ENCODE measurements around the gene YIPF7. TPM values are rescaled to one million over a fixed set of nuclear protein-coding genes. Genes with fewer than 3 reads are reported as not detected.

Gene YIPF7
- total RNA-seq = 0.30 TPM in 1 of 2 replicates, not detected in the other
- polyA plus RNA-seq = not detected in 2 replicates

- H3K9me2 ChIP-seq (replicated peaks; ENCODE audit: insufficient read depth) = no peaks in the 10 kb centered on the region
Measured at GRCh38 chr4:44651425-44651824, at the start of gene YIPF7. Gene YIPF7, minus strand, starts transcription at chr4:44651625. Its CDS starts 1,525 bp downstream, at chr4:44650100.

GRCh38 chr4:44701037-44701436 lies 49.6 kb upstream of the YIPF7 start:
- H3K27ac ChIP-seq = no peak overlapping the region
- no peak overlapping the region for H3K4me3 ChIP-seq
- H3K4me2 ChIP-seq = no peak overlapping the region
- WGBS (ENCODE audit: low lambda C conversion rate, missing lambda C conversion rate) = 88% methylated on average over 2 of the region's 2 CpGs
- no peaks in the 10 kb centered on the region for H3K9me3 ChIP-seq (ENCODE audit: low read depth)
- no peak for DNase-seq (ENCODE audit: low spot score)
- H3K9me2 ChIP-seq (replicated peaks; ENCODE audit: insufficient read depth) = no peaks in the 10 kb centered on the region
- H3K79me2 ChIP-seq = no peaks in the 10 kb centered on the region
- no peaks in the 10 kb centered on the region for H3K36me3 ChIP-seq (replicated peaks; ENCODE audit: insufficient read depth, low read depth)
- no peaks in the 10 kb centered on the region for H3K4me1 ChIP-seq (ENCODE audit: insufficient read depth)
- no peak overlapping the region for H2AFZ ChIP-seq
- no peak for TF ChIP-seq EZH2 (IDR thresholded peaks at IDR 0.05; ENCODE audit: borderline replicate concordance)
- TF ChIP-seq CTCF (IDR thresholded peaks at IDR 0.05; ENCODE audit: poor library complexity) = no peak
- TF ChIP-seq EZH2phosphoT487 (IDR thresholded peaks at IDR 0.05; ENCODE audit: low read depth, severe bottlenecking, unreplicated experiment) = no peak
- no peaks in the 10 kb centered on the region for H4K20me1 ChIP-seq (ENCODE audit: insufficient read depth, poor library complexity, severe bottlenecking)
- H3K27me3 ChIP-seq = no peaks in the 10 kb centered on the region

More at GRCh38 chr4:44651425-44651824, at the start of gene YIPF7:
- Histone ChIP-seq H3K27ac (no peak within 1 kb of the TSS), H3K79me2 (no peaks in the 10 kb centered on the region), H3K36me3 (replicated peaks; ENCODE audit: insufficient read depth, low read depth) (no peaks in the 10 kb centered on the region), H3K4me3 (no peak within 1 kb of the TSS), H3K27me3 (no peaks in the 10 kb centered on the region), H3K4me2 (no peak within 1 kb of the TSS), H4K20me1 (ENCODE audit: insufficient read depth, poor library complexity, severe bottlenecking) (no peaks in the 10 kb centered on the region), H3K9me3 (ENCODE audit: low read depth) (no peaks in the 10 kb centered on the region), H2AFZ (no peak within 1 kb of the TSS), H3K4me1 (ENCODE audit: insufficient read depth) (no peaks in the 10 kb centered on the region)
- no peak for DNase-seq (ENCODE audit: low spot score)
- WGBS (ENCODE audit: low lambda C conversion rate, missing lambda C conversion rate) = 84% methylated on average over 1 of the region's 1 CpG
- TF ChIP-seq CTCF (IDR thresholded peaks at IDR 0.05; ENCODE audit: poor library complexity) (no peak), EZH2 (IDR thresholded peaks at IDR 0.05; ENCODE audit: borderline replicate concordance) (no peak), EZH2phosphoT487 (IDR thresholded peaks at IDR 0.05; ENCODE audit: low read depth, severe bottlenecking, unreplicated experiment) (no peak)

- Histone ChIP-seq H2AFZ (no peak overlapping the region), H4K20me1 (ENCODE audit: insufficient read depth, poor library complexity, severe bottlenecking) (no peaks in the 10 kb centered on the region), H3K4me2 (no peak overlapping the region), H3K9me3 (ENCODE audit: low read depth) (no peaks in the 10 kb centered on the region), H3K27me3 (no peaks in the 10 kb centered on the region), H3K4me1 (ENCODE audit: insufficient read depth) (no peaks in the 10 kb centered on the region), H3K27ac (no peak overlapping the region), H3K9me2 (replicated peaks; ENCODE audit: insufficient read depth) (no peaks in the 10 kb centered on the region), H3K36me3 (replicated peaks; ENCODE audit: insufficient read depth, low read depth) (no peaks in the 10 kb centered on the region), H3K4me3 (no peak overlapping the region), H3K79me2 (no peaks in the 10 kb centered on the region)
- 100% methylated on average over 1 of the region's 1 CpG for WGBS (ENCODE audit: low lambda C conversion rate, missing lambda C conversion rate)
- TF ChIP-seq EZH2 (IDR thresholded peaks at IDR 0.05; ENCODE audit: borderline replicate concordance) = no peak
- TF ChIP-seq CTCF (IDR thresholded peaks at IDR 0.05; ENCODE audit: poor library complexity) = no peak
- TF ChIP-seq EZH2phosphoT487 (IDR thresholded peaks at IDR 0.05; ENCODE audit: low read depth, severe bottlenecking, unreplicated experiment) = no peak
- DNase-seq (ENCODE audit: low spot score) = no peak
Measured at GRCh38 chr4:44700427-44700826, 49.0 kb upstream of the YIPF7 start.

GRCh38 chr4:44684648-44685047 lies 33.2 kb upstream of the YIPF7 start:
- no peak for DNase-seq (ENCODE audit: low spot score)
- Histone ChIP-seq H3K4me2 (no peak overlapping the region), H3K4me1 (ENCODE audit: insufficient read depth) (peaks cover 12% of the 10 kb centered on the region), H3K4me3 (no peak overlapping the region), H3K9me3 (ENCODE audit: low read depth) (no peaks in the 10 kb centered on the region), H3K27me3 (no peaks in the 10 kb centered on the region), H4K20me1 (ENCODE audit: insufficient read depth, poor library complexity, severe bottlenecking) (no peaks in the 10 kb centered on the region), H3K9me2 (replicated peaks; ENCODE audit: insufficient read depth) (no peaks in the 10 kb centered on the region), H3K36me3 (replicated peaks; ENCODE audit: insufficient read depth, low read depth) (no peaks in the 10 kb centered on the region), H3K27ac (no peak overlapping the region), H3K79me2 (peaks cover 24% of the 10 kb centered on the region), H2AFZ (no peak overlapping the region)
- 100% methylated on average over 1 of the region's 1 CpG for WGBS (ENCODE audit: low lambda C conversion rate, missing lambda C conversion rate)
- TF ChIP-seq CTCF (IDR thresholded peaks at IDR 0.05; ENCODE audit: poor library complexity) (no peak), EZH2phosphoT487 (IDR thresholded peaks at IDR 0.05; ENCODE audit: low read depth, severe bottlenecking, unreplicated experiment) (no peak), EZH2 (IDR thresholded peaks at IDR 0.05; ENCODE audit: borderline replicate concordance) (no peak)

Measured in hepatocyte (in vitro differentiated cells).